PC-9 (cell line): ENCODE results near the gene NPTN.

Experiments
- CTCF ChIP-seq: fragments of 200-600 bp; sonication (generic); conservative IDR thresholded peaks from 2 replicates; pipeline ENCODE4 v1.6.1; 2017; ENCODE audit warnings: mixed run types, antibody characterized with exemption, mild to moderate bottlenecking, moderate library complexity
- EZH2 ChIP-seq: fragments of 200-600 bp; sonication (generic); IDR thresholded peaks from 2 replicates; pipeline ENCODE4 v1.8.0; 2017; ENCODE audit warnings: antibody characterized with exemption, low read depth

GRCh38 chr15:73530649-73531048 lies 102.5 kb downstream of the NPTN start:
- TF ChIP-seq CTCF (no peak), EZH2 (no peak)
